SK-N-SH (cell line): ENCODE measurements around the gene PRKCH. TPM values are rescaled to one million over a fixed set of nuclear protein-coding genes. Genes with fewer than 3 reads are reported as not detected.

ENCODE experiments used
- CTCF ChIA-PET: fragments of 300-600, 350-600 bp; formaldehyde crosslinking; extraction: SDS; loops from one replicate; lab custom pipeline; 2021; lab: Yijun Ruan, JAX
- POLR2A ChIA-PET: fragments of 350-600 bp; sonication (Branson Sonifier 250); formaldehyde crosslinking; extraction: SDS; loops from one replicate; lab custom pipeline; 2020; ENCODE audit warnings: antibody characterized with exemption, inconsistent platforms; lab: Yijun Ruan, JAX
- DNase-seq: peaks from one replicate; pipeline ENCODE4 v3.0.0; 2012
- H2AFZ ChIP-seq: fragments of 200-600 bp; sonication (generic); 2 replicates; pipeline ENCODE4 v1.8.1; 2016; ENCODE audit warnings: antibody characterized with exemption, mild to moderate bottlenecking, low read depth
- H3F3A ChIP-seq: fragments of 200-600 bp; sonication (generic); replicated peaks from 2 replicates; pipeline ENCODE3; 2016; ENCODE audit warnings: antibody characterized with exemption, mild to moderate bottlenecking; ENCODE audit not compliant: insufficient read depth
- H3K27ac ChIP-seq, 2 experiments: fragments of 200-500 bp in 1 of 2; fragments of 200-600 bp in 1 of 2; sonication (Bioruptor generic) in 1 of 2; sonication (generic), shearing (Covaris generic) in 1 of 2; 2 replicates each; pipeline versions ENCODE4 v1.5.1 to v1.6.1; 2014 to 2016; ENCODE audit warnings: low read depth in 2 of 2, inconsistent platforms in 1 of 2, low read length in 1 of 2, mild to moderate bottlenecking in 1 of 2, mixed read lengths in 1 of 2
- H3K27me3 ChIP-seq: fragments of 200-600 bp; sonication (generic), shearing (Covaris generic); 2 replicates; pipeline ENCODE4 v1.6.1; 2016; ENCODE audit warnings: mixed run types; ENCODE audit not compliant: insufficient read depth
- H3K36me3 ChIP-seq, 2 experiments: fragments of 200-500 bp in 1 of 2; fragments of 200-600 bp in 1 of 2; sonication (Bioruptor generic) in 1 of 2; sonication (generic) in 1 of 2; replicated peaks in 1 of 2; 2 replicates each; pipeline versions ENCODE3 to v1.5.1; 2014 to 2016; ENCODE audit warnings: low read length in 1 of 2, mild to moderate bottlenecking in 1 of 2; ENCODE audit not compliant: insufficient read depth in 2 of 2, control insufficient read depth in 1 of 2
- H3K4me1 ChIP-seq, 2 experiments: fragments of 200-500 bp in 1 of 2; fragments of 200-600 bp in 1 of 2; sonication (Bioruptor generic) in 1 of 2; sonication (generic), shearing (Covaris generic) in 1 of 2; 2 replicates each; pipeline versions ENCODE4 v1.5.1 to v1.6.1; 2014 to 2016; ENCODE audit warnings: low read depth in 1 of 2, low read length in 1 of 2, mixed run types in 1 of 2; ENCODE audit not compliant: insufficient read depth in 2 of 2, control insufficient read depth in 1 of 2
- H3K4me2 ChIP-seq: fragments of 200-600 bp; sonication (generic), shearing (Covaris generic); 2 replicates; pipeline ENCODE4 v1.6.1; 2017; ENCODE audit warnings: mixed run types
- H3K4me3 ChIP-seq, 2 experiments: fragments of 200-500 bp in 1 of 2; fragments of 200-600 bp in 1 of 2; sonication (Bioruptor generic) in 1 of 2; sonication (generic), shearing (Covaris generic) in 1 of 2; 2 replicates each; pipeline versions ENCODE4 v1.5.1 to v1.8.1; 2014 to 2016; ENCODE audit warnings: low read depth in 2 of 2, inconsistent platforms in 1 of 2, low read length in 1 of 2, mild to moderate bottlenecking in 1 of 2, mixed read lengths in 1 of 2, moderate library complexity in 1 of 2
- H3K79me2 ChIP-seq: fragments of 200-600 bp; sonication (generic); 2 replicates; pipeline ENCODE4 v1.8.1; 2017; ENCODE audit warnings: mild to moderate bottlenecking; ENCODE audit not compliant: insufficient read depth
- H3K9ac ChIP-seq: fragments of 200-600 bp; sonication (generic); 2 replicates; pipeline ENCODE4 v1.6.1; 2017; ENCODE audit warnings: mixed run types
- H3K9me2 ChIP-seq: fragments of 200-600 bp; sonication (generic); 2 replicates; pipeline ENCODE4 v1.6.1; 2017; ENCODE audit warnings: mixed run types
- H3K9me3 ChIP-seq: fragments of 200-600 bp; sonication (generic); 2 replicates; pipeline ENCODE4 v1.6.1; 2017; ENCODE audit warnings: mixed run types, mild to moderate bottlenecking, moderate library complexity
- H4K20me1 ChIP-seq: fragments of 200-600 bp; sonication (generic); 2 replicates; pipeline ENCODE4 v1.6.1; 2017; ENCODE audit warnings: mild to moderate bottlenecking, mixed run types; ENCODE audit not compliant: insufficient read depth
- CHD2 ChIP-seq: fragments of 150-350 bp; IDR thresholded peaks from 2 replicates; pipeline ENCODE4 v1.6.1; 2018; ENCODE audit warnings: low read length; ENCODE audit not compliant: partially characterized antibody
- ELF1 ChIP-seq: IDR thresholded peaks from 2 replicates; pipeline ENCODE4 v1.4.0; 2012
- FOSL2 ChIP-seq: IDR thresholded peaks from 2 replicates; pipeline ENCODE4 v1.4.0; 2012; ENCODE audit warnings: low read depth, mild to moderate bottlenecking, moderate library complexity, borderline replicate concordance
- FOXM1 ChIP-seq: IDR thresholded peaks from 2 replicates; pipeline ENCODE4 v1.4.0; 2012; ENCODE audit warnings: low read depth, mild to moderate bottlenecking
- GATA2 ChIP-seq: sonication (generic); formaldehyde crosslinking; IDR thresholded peaks from 2 replicates; pipeline ENCODE4 v1.5.0; 2020; ENCODE audit warnings: mild to moderate bottlenecking, missing genetic modification reagents
- JUND ChIP-seq: IDR thresholded peaks from 2 replicates; pipeline ENCODE4 v1.4.0; 2012
- TCF12 ChIP-seq: IDR thresholded peaks from 2 replicates; pipeline ENCODE4 v1.4.0; 2012
- WGBS: methylation state at CpG from one replicate; pipeline ENCODE4 v1.1.6; 2017; ENCODE audit warnings: low lambda C conversion rate; 5-methylcytosine and 5-hydroxymethylcytosine counted together
- polyA plus RNA-seq, 3 experiments: library from polyadenylated mRNA; depleted of rRNA; stranded (reverse); fragments of >200 nt; gene quantifications; 2 replicates each; pipeline ENCODE4 v1.2.3, GENCODE V29; 2012
- TF ChIP-seq, protein P1 (sequence below): fragments of 200-600 bp; sonication (generic); IDR thresholded peaks from 2 replicates; pipeline ENCODE4 v1.6.1; 2017; ENCODE audit warnings: antibody characterized with exemption, mild to moderate bottlenecking, moderate library complexity
- TF ChIP-seq, protein P2 (sequence below): IDR thresholded peaks from 2 replicates; pipeline ENCODE4 v1.6.1; 2012; ENCODE audit warnings: mild to moderate bottlenecking, low read depth, low read length, moderate library complexity

Gene PRKCH
- polyA plus RNA-seq, 1 of the 3 experiments (the other 2 are of a cell fraction): 4.2 TPM

DNA sequence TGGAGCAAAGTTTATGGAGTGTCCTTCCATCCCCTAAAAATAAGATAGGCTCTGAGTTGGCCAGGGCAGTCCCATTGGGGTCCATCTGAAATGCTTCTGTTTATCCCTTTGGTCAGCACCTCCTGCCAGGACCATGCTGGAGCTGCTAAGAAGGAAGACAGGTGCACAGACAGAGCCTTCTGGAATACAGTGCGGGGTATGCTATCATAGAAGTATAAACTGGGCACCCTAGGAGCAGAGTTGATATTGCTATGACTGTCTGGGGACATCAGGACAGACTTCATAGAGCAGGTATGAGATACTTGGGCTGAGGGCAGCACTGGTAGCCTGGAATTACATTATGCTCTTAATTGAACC, 203.5 kb downstream of the PRKCH start (continued):
- TF ChIP-seq, protein P1, sequence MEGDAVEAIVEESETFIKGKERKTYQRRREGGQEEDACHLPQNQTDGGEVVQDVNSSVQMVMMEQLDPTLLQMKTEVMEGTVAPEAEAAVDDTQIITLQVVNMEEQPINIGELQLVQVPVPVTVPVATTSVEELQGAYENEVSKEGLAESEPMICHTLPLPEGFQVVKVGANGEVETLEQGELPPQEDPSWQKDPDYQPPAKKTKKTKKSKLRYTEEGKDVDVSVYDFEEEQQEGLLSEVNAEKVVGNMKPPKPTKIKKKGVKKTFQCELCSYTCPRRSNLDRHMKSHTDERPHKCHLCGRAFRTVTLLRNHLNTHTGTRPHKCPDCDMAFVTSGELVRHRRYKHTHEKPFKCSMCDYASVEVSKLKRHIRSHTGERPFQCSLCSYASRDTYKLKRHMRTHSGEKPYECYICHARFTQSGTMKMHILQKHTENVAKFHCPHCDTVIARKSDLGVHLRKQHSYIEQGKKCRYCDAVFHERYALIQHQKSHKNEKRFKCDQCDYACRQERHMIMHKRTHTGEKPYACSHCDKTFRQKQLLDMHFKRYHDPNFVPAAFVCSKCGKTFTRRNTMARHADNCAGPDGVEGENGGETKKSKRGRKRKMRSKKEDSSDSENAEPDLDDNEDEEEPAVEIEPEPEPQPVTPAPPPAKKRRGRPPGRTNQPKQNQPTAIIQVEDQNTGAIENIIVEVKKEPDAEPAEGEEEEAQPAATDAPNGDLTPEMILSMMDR: no peak

DNA sequence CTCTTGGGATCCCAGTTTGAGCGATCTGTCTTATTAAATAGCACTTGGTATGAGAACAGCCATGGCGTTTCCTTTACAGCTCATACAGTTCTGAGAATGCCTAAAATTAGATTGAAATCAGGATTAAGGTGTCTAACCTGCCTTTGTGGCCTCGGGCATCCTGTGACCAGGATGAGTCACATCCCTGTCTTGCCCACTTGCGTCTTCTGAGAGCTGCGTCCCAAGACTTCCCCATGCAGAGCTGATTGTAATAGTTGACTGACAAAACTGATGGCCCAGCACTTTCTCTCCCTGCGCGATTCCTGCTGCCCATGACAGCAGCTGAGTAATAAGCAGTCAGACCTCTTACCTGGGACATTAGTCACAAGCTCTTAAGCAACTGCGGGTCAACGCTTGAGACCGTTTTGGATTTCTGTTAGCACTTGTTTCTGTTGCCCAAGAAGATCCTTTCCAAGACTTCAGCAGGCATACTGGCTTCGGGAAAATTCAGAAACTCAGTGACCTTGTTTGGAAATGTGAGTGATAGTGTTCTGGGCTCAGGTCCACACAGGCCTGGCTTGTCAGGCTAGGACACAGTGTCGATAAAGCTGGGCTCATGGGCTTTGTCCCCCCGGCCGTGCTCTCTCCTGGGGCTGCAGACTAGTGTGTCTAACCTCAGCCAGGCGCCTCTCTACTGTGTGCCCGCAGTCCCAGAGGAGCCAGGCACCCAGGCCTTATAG, 204.1 kb downstream of the PRKCH start:
- Histone ChIP-seq H3K36me3 (no peaks in the 10 kb centered on the region), H3K9ac (no peak overlapping the region; the same call in 1 of the 2 replicates), H4K20me1 (no peaks in the 10 kb centered on the region), H3K79me2 (no peaks in the 10 kb centered on the region), H3K4me2 (no peak overlapping the region; the same call in 1 of the 2 replicates), H3K4me3 (no peak overlapping the region), H3K27me3 (no peaks in the 10 kb centered on the region), H3K9me3 (no peaks in the 10 kb centered on the region), H3K27ac (peak overlapping the region in 1 of 2 experiments; percentile 59; a peak in 3 of 4 replicates), H3K4me1 (peaks cover 29 to 43% of the 10 kb centered on the region in 2 experiments), H3F3A (peaks cover 20% of the 10 kb centered on the region), H2AFZ (no peak overlapping the region), H3K9me2 (no peaks in the 10 kb centered on the region)
- 37% methylated on average over 11 of the region's 16 CpGs for WGBS
- peak; percentile 47; the same call in 1 of the 2 replicates for TF ChIP-seq TCF12
- TF ChIP-seq FOXM1: no peak
- 0 out of 2 replicates have a peak, but pooled peaks have one; percentile 26 for TF ChIP-seq FOSL2
- TF ChIP-seq JUND: peak; percentile 35; the same call in 1 of the 2 replicates
- TF ChIP-seq GATA2 (CRISPR knock-in tag): no peak
- TF ChIP-seq CHD2: no peak
- no peak for TF ChIP-seq ELF1
- CTCF ChIA-PET: interaction anchor here (1.1 to 3.1 kb wide), 4 partner anchors 21 to 601 kb away, joined by 3 to 9 read pairs (median 6); no protein-coding TSS in a partner anchor
- POLR2A ChIA-PET: no interaction called here
- DNase-seq: no peak

DNA sequence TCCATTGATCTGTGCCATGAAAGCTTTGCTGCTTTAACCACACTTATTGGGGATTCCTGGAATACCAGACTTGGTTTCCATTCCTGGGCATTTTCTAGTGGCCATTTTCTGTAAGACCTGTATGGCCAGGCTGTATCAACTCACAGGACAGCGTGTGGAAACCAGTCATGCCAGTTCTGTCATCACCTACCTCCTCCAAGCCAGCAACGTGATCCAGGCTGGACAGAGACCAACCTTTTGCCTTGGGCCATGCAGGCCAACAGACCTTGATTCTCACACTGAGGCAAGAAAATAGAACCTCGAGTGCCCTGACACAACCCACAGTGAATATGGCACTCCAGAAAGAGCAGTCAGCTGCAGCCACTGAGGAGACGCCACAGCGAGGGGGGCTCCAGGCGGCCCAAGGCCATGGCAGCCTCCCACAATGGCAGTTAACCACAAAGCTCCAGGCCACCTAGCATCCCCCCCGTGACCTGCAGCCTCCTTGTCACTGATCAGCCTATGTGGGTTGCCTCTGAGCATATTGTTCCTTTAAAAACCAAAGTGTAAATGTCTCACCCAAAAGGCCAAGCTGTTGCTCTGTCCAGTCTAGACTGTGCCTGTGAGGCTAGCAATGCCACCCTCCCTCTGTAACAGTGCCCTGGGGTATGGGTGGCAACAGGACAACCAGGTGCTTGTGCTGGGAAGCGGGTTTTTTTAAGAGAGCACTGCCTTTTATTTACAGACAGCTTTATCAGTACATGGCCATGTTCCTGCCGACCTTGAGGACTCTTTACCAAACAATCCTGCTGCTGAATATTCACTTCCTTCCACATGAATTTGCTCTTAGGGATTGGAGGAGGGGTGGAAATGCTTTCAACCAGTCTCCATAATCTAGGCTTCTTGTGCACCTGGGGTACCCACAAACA, 205.3 kb downstream of the PRKCH start:
- no peak for DNase-seq

More for the DNA sequence above, 205.3 kb downstream of the PRKCH start:
- no peaks in the 10 kb centered on the region for H3K9me2 ChIP-seq
- H4K20me1 ChIP-seq: no peaks in the 10 kb centered on the region
- no peaks in the 10 kb centered on the region for H3K79me2 ChIP-seq
- H3F3A ChIP-seq: peaks cover 20% of the 10 kb centered on the region
- H2AFZ ChIP-seq: peak overlapping the region; percentile 24
- H3K4me1 ChIP-seq: peaks cover 29 to 46% of the 10 kb centered on the region in 2 experiments
- peak overlapping the region; percentile 66 for H3K4me2 ChIP-seq
- no peaks in the 10 kb centered on the region for H3K27me3 ChIP-seq
- no peak overlapping the region for H3K4me3 ChIP-seq
- no peaks in the 10 kb centered on the region for H3K9me3 ChIP-seq
- H3K27ac ChIP-seq: peak overlapping the region; percentile 39 to 75
- no peak for TF ChIP-seq FOSL2
- TF ChIP-seq, protein P2, sequence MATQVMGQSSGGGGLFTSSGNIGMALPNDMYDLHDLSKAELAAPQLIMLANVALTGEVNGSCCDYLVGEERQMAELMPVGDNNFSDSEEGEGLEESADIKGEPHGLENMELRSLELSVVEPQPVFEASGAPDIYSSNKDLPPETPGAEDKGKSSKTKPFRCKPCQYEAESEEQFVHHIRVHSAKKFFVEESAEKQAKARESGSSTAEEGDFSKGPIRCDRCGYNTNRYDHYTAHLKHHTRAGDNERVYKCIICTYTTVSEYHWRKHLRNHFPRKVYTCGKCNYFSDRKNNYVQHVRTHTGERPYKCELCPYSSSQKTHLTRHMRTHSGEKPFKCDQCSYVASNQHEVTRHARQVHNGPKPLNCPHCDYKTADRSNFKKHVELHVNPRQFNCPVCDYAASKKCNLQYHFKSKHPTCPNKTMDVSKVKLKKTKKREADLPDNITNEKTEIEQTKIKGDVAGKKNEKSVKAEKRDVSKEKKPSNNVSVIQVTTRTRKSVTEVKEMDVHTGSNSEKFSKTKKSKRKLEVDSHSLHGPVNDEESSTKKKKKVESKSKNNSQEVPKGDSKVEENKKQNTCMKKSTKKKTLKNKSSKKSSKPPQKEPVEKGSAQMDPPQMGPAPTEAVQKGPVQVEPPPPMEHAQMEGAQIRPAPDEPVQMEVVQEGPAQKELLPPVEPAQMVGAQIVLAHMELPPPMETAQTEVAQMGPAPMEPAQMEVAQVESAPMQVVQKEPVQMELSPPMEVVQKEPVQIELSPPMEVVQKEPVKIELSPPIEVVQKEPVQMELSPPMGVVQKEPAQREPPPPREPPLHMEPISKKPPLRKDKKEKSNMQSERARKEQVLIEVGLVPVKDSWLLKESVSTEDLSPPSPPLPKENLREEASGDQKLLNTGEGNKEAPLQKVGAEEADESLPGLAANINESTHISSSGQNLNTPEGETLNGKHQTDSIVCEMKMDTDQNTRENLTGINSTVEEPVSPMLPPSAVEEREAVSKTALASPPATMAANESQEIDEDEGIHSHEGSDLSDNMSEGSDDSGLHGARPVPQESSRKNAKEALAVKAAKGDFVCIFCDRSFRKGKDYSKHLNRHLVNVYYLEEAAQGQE: peak; percentile 54; the same call in 1 of the 2 replicates
- ChIA-PET POLR2A (no interaction called here), CTCF (interaction anchor here (1.2 to 3.1 kb wide), 3 partner anchors 20 to 51 kb away, joined by 3 to 9 read pairs (median 8); no protein-coding TSS in a partner anchor)
- no peaks in the 10 kb centered on the region for H3K36me3 ChIP-seq
- peak overlapping the region; percentile 52; the same call in 1 of the 2 replicates for H3K9ac ChIP-seq
- WGBS: 79% methylated on average over 8 of the region's 9 CpGs
